ENCODE measurements around the gene GPR160. TPM values are rescaled to one million over a fixed set of nuclear protein-coding genes. Genes with fewer than 3 reads are reported as not detected.

The GPR160 gene
- total RNA-seq, 2 donors from 2014 or later, result 26.4 to 31.9 TPM

DNA sequence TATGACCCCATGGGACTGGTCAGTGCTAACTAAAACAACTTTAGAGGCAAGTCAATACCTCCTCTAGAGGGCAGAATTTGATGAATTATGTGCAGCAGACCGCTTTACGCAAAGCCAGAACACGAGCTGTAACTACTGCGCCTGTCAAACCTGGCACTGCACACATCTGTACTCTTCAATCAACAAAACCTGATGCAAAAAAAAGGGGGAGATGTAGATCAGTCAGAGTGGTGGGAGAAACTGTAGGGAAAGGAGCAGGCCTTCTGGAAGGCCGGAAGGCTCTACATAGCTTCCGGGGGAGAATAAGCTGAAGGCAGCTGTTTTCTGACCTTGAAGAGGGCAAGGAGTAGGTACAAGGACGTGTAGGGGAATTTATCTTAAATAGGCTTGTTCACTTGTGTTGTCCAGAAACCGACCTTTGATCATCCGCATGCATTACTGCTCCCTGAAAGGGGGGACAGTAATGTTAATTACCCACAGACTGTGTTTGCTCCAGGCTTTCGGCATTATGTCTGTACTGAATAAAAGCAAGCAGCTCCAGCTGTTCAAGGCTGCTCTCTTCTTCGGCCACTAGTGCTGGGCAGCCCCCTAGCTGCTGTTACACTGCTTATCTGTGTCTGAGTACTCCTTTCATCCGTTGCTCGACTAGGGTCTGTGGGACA lies 41.0 kb downstream of the GPR160 start:
- Histone ChIP-seq H3K27ac (no peak overlapping the region), H3K27me3 (no peaks in the 10 kb centered on the region), H3K4me1 (peaks cover 3% of the 10 kb centered on the region), H3K36me3 (replicated peaks in 1 of 2; ENCODE audit: insufficient read depth in 1 of 2, low read depth in 2 of 2) (no peaks in the 10 kb centered on the region), H3K4me3 (no peak overlapping the region), H3K9me3 (no peaks in the 10 kb centered on the region)
- TF ChIP-seq, protein P1, sequence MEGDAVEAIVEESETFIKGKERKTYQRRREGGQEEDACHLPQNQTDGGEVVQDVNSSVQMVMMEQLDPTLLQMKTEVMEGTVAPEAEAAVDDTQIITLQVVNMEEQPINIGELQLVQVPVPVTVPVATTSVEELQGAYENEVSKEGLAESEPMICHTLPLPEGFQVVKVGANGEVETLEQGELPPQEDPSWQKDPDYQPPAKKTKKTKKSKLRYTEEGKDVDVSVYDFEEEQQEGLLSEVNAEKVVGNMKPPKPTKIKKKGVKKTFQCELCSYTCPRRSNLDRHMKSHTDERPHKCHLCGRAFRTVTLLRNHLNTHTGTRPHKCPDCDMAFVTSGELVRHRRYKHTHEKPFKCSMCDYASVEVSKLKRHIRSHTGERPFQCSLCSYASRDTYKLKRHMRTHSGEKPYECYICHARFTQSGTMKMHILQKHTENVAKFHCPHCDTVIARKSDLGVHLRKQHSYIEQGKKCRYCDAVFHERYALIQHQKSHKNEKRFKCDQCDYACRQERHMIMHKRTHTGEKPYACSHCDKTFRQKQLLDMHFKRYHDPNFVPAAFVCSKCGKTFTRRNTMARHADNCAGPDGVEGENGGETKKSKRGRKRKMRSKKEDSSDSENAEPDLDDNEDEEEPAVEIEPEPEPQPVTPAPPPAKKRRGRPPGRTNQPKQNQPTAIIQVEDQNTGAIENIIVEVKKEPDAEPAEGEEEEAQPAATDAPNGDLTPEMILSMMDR (IDR thresholded peaks at IDR 0.05), result no peak
- TF ChIP-seq POLR2A (IDR thresholded peaks at IDR 0.05), result no peak
- intact Hi-C loops (cut with DNase I), result no loop called here
- whole genome bisulfite sequencing, 2 donors, result 69 to 74% methylated on average over 13 of the region's 13 CpGs
- ATAC-seq (no peak), DNase-seq (peak in 1 of 4 donors; percentile 18)

DNA sequence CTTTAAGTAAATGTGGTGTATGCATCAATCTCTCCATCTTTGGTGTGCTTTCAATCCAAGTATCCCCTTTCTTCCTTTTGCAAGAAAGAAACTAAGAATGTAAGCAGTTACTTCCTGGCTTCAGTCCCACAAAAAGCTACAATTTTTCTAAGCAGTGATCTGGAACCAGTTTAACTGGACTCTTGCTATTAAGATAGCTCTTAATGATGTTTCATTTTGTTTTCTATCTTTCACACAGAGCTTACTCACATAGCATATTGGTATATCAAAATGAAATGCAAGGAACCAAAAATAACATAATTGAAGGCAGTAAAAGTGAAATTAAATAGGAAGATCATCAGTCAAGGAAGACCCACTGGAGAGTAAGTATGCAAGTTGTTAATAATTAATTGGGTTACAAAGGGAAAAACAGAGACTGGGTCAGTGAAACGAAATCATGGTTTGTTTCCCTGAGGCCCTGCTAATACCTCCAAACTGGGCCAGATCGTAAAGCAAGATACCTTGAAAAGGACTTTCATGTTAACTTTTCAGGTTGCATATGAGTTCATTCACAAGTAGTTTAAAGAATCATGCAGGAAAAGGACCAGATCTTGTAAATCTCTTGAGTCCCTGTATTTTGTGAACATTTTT lies 41.9 kb downstream of the GPR160 start:
- Histone ChIP-seq H3K27ac (no peak overlapping the region), H3K4me1 (peaks cover 3% of the 10 kb centered on the region), H3K9me3 (no peaks in the 10 kb centered on the region), H3K27me3 (no peaks in the 10 kb centered on the region), H3K4me3 (no peak overlapping the region), H3K36me3 (replicated peaks in 1 of 2; ENCODE audit: insufficient read depth in 1 of 2, low read depth in 2 of 2) (no peaks in the 10 kb centered on the region)
- WGBS, 2 donors, result 25 to 30% methylated on average over 2 of the region's 2 CpGs
- intact Hi-C loops (cut with DNase I), result no loop called here
- ATAC-seq (no peak), DNase-seq (no peak)
- TF ChIP-seq, protein P1 (IDR thresholded peaks at IDR 0.05), result no peak
- no peak for TF ChIP-seq POLR2A (IDR thresholded peaks at IDR 0.05)

GRCh38 chr3:170080605-170081004 lies 42.8 kb downstream of the GPR160 start:
- 89 to 93% methylated on average over 4 of the region's 4 CpGs for WGBS, 2 donors
- H3K27me3 ChIP-seq, result no peaks in the 10 kb centered on the region
- H3K4me1 ChIP-seq, result peaks cover 3% of the 10 kb centered on the region
- no peak for DNase-seq
- TF ChIP-seq POLR2A (IDR thresholded peaks at IDR 0.05), result no peak
- TF ChIP-seq, protein P1 (IDR thresholded peaks at IDR 0.05), result no peak
- no peak overlapping the region for H3K4me3 ChIP-seq
- no peaks in the 10 kb centered on the region for H3K9me3 ChIP-seq
- intact Hi-C loops (cut with DNase I), result no loop called here
- no peaks in the 10 kb centered on the region for H3K36me3 ChIP-seq (replicated peaks in 1 of 2; ENCODE audit: insufficient read depth in 1 of 2, low read depth in 2 of 2)
- no peak for ATAC-seq
- H3K27ac ChIP-seq, result no peak overlapping the region

- 68 to 73% methylated on average over 1 of the region's 1 CpG for WGBS, 2 donors
- Histone ChIP-seq H3K27ac (no peak overlapping the region), H3K36me3 (replicated peaks in 1 of 2; ENCODE audit: insufficient read depth in 1 of 2, low read depth in 2 of 2) (no peaks in the 10 kb centered on the region)
These were observed 43.4 kb downstream of the GPR160 start for GRCh38 chr3:170081079-170081741.

More at GRCh38 chr3:170081079-170081741, 43.4 kb downstream of the GPR160 start:
- Histone ChIP-seq H3K4me1 (peaks cover 3% of the 10 kb centered on the region), H3K4me3 (no peak overlapping the region), H3K27me3 (no peaks in the 10 kb centered on the region), H3K9me3 (no peaks in the 10 kb centered on the region)
- intact Hi-C loops (cut with DNase I), result no loop called here
- TF ChIP-seq, protein P1 (IDR thresholded peaks at IDR 0.05), result no peak
- TF ChIP-seq POLR2A (IDR thresholded peaks at IDR 0.05), result no peak
- ATAC-seq (no peak), DNase-seq (no peak)

Data from body of pancreas (tissue), 4 donors.